ENCODE measurements around the gene ZP1.

ZP1 gene

DNA sequence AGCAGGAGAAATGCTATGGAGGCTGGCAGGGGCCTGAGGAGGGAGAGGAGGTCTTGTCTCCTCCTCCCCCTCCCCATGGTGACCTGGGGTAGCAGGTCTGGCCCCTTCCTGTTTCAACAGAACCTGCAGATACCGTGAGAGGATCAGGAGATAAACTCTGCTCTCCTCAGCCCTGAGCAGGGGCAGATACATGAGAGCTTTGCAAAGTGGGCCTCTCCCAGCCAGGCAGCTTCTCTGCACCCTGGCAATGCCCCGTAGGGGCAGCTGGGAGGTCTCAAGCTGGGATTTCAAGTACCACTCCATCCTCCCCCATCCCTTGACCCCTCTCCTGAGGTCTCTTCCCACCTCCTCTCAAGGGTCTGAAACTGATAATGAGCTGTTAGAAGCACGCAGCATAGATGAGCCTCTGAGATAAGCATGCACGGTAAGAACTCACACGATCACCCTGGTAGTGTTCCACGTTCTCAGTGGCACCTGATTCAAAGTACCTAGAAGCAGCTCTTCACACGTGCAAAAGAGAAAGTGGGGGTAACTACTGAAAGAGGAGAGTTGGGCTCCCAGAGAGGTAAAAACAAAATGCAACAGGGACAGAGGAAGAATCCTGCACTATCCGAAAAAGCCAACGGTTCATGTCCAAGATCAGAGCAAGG is 30.4 kb upstream of the ZP1 start:
- TF ChIP-seq, protein P1, sequence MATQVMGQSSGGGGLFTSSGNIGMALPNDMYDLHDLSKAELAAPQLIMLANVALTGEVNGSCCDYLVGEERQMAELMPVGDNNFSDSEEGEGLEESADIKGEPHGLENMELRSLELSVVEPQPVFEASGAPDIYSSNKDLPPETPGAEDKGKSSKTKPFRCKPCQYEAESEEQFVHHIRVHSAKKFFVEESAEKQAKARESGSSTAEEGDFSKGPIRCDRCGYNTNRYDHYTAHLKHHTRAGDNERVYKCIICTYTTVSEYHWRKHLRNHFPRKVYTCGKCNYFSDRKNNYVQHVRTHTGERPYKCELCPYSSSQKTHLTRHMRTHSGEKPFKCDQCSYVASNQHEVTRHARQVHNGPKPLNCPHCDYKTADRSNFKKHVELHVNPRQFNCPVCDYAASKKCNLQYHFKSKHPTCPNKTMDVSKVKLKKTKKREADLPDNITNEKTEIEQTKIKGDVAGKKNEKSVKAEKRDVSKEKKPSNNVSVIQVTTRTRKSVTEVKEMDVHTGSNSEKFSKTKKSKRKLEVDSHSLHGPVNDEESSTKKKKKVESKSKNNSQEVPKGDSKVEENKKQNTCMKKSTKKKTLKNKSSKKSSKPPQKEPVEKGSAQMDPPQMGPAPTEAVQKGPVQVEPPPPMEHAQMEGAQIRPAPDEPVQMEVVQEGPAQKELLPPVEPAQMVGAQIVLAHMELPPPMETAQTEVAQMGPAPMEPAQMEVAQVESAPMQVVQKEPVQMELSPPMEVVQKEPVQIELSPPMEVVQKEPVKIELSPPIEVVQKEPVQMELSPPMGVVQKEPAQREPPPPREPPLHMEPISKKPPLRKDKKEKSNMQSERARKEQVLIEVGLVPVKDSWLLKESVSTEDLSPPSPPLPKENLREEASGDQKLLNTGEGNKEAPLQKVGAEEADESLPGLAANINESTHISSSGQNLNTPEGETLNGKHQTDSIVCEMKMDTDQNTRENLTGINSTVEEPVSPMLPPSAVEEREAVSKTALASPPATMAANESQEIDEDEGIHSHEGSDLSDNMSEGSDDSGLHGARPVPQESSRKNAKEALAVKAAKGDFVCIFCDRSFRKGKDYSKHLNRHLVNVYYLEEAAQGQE (IDR thresholded peaks at IDR 0.05; ENCODE audit: insufficient read depth in 1 of 2, low read depth in 2 of 2, low read length in 2 of 2), result no peak
- TF ChIP-seq SIN3A (IDR thresholded peaks at IDR 0.05; ENCODE audit: borderline replicate concordance, insufficient read depth, low read length) (no peak), TAF1 (IDR thresholded peaks at IDR 0.05; ENCODE audit: borderline replicate concordance, insufficient read depth, low read length) (no peak), FOXP2 (optimal IDR thresholded peaks at IDR 0.05; ENCODE audit: borderline replicate concordance, extremely low read depth, extremely low read length, insufficient read depth) (no peak), POLR2AphosphoS5 (IDR thresholded peaks at IDR 0.05; ENCODE audit: low read depth, low read length) (no peak)

DNA sequence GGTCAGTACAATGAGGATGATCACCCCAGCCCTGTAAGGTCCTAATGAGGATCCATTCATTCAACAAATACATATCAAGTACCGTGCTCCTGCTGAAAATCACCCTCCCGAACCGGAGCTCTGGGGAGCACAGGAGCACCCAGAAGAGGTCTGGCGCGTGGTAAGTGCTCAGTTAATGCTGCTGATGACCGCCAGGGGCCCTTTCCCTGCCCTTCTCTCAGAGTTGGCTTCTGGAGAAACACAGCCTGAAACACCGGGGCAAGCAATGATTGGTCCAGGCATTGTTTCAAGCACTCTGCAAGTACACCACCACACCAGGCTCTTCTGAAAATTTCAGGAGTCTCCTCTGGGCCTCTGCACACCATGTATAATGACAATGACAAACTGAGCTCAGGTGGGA is 29.2 kb upstream of the ZP1 start:
- TF ChIP-seq TAF1 (IDR thresholded peaks at IDR 0.05; ENCODE audit: borderline replicate concordance, insufficient read depth, low read length) (no peak), POLR2AphosphoS5 (IDR thresholded peaks at IDR 0.05; ENCODE audit: low read depth, low read length) (no peak), SIN3A (IDR thresholded peaks at IDR 0.05; ENCODE audit: borderline replicate concordance, insufficient read depth, low read length) (no peak), FOXP2 (optimal IDR thresholded peaks at IDR 0.05; ENCODE audit: borderline replicate concordance, extremely low read depth, extremely low read length, insufficient read depth) (no peak)
- TF ChIP-seq, protein P1 (IDR thresholded peaks at IDR 0.05; ENCODE audit: insufficient read depth in 1 of 2, low read depth in 2 of 2, low read length in 2 of 2), result no peak

DNA sequence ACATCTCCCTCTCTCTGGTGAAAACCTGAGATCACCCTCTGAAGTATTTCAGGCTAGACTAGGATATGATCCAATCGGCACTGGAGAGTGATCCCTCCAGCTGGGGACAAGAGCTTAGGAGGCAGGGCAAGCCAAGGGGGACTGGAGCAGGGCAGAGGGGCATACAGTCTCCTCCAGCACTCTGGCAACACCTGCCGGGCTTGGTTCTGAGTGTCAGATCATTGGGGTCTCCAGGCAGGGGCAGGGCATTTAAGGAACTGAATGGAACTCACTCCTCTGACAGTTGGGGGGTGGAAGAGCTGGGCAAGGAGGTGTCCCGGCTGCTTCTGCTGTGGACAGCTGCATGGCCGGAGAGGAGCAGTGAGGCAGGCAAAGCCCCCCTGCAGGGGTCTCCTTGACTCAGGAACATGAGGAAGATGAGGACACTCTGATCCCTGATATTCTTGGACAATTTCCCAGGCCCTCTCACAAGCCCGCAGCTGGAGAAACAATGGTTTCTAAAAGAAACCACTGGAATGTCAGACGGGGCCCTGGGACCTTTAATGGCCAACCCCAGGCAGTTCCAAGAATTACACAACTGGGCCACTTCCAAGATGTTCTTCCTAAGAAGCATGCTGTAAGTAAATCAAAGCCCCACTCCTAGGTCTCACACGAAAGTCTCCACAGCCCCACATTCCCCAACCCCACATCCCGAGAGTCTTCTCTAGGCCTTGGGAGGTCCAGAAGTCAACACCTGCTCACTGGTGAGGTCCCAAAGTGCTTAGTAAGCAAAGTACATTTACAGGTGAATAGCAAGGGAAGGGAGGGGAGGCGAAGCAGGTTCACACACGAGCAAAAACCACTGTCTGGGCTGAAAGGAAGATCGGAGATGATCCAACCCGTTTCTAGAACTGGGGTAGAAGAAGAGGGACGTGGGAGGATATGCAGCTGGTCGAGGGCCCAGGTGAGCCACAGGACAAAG is 26.6 kb upstream of the ZP1 start:
- TF ChIP-seq, protein P1 (IDR thresholded peaks at IDR 0.05; ENCODE audit: insufficient read depth in 1 of 2, low read depth in 2 of 2, low read length in 2 of 2), result no peak
- TF ChIP-seq FOXP2 (optimal IDR thresholded peaks at IDR 0.05; ENCODE audit: borderline replicate concordance, extremely low read depth, extremely low read length, insufficient read depth), result no peak
- no peak for TF ChIP-seq TAF1 (IDR thresholded peaks at IDR 0.05; ENCODE audit: borderline replicate concordance, insufficient read depth, low read length)
- TF ChIP-seq SIN3A (IDR thresholded peaks at IDR 0.05; ENCODE audit: borderline replicate concordance, insufficient read depth, low read length), result no peak
- no peak for TF ChIP-seq POLR2AphosphoS5 (IDR thresholded peaks at IDR 0.05; ENCODE audit: low read depth, low read length)

DNA sequence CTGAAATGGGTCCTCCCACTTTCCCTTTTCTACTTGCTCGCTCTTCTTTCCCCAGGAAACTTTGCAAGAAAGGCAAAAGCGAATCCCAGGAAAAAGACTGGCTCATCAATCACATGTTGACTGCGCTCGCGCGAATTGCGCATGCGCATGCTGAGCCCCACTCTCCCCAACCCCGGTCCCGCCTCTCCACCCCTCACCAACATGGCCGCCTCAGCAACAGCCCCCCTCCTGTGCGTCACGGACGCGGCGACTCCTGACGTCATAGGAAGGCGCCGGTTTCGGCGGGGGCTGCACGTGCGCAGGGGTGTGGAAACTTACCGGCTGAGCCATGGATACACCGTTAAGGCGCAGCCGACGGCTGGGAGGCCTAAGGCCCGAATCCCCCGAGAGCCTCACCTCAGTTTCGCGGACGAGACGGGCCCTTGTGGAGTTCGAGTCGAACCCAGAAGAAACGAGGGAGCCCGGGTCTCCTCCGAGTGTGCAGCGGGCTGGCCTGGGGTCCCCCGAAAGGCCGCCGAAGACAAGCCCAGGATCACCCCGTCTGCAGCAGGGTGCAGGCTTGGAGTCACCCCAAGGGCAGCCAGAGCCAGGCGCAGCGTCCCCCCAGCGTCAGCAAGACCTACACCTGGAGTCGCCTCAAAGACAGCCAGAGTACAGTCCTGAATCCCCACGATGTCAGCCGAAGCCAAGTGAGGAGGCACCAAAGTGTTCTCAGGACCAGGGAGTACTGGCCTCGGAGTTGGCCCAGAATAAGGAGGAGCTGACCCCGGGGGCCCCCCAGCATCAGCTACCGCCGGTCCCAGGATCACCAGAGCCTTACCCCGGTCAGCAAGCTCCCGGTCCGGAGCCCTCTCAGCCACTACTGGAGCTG is 25.3 kb upstream of the ZP1 start, which contains the start of gene CCDC86:
Gene CCDC86, plus strand, starts transcription at position 317 of the 871 bp plus-strand sequence. Its CDS starts 12 bp downstream, at position 329.
- peak; percentile 98 for TF ChIP-seq FOXP2 (optimal IDR thresholded peaks at IDR 0.05; ENCODE audit: borderline replicate concordance, extremely low read depth, extremely low read length, insufficient read depth)
- TF ChIP-seq SIN3A (IDR thresholded peaks at IDR 0.05; ENCODE audit: borderline replicate concordance, insufficient read depth, low read length), result peak; percentile 100
- TF ChIP-seq, protein P1 (IDR thresholded peaks at IDR 0.05; ENCODE audit: insufficient read depth in 1 of 2, low read depth in 2 of 2, low read length in 2 of 2), result 0 out of 4 replicates have a peak, but pooled peaks of 1 of the 2 experiments have one; percentile 38
- TF ChIP-seq POLR2AphosphoS5 (IDR thresholded peaks at IDR 0.05; ENCODE audit: low read depth, low read length), result peak; percentile 52
- peak; percentile 75; the same call in 1 of the 2 replicates for TF ChIP-seq TAF1 (IDR thresholded peaks at IDR 0.05; ENCODE audit: borderline replicate concordance, insufficient read depth, low read length)

All from PFSK-1 (cell line).